ENCODE data around the gene PAAF1. TPM values are rescaled to one million over a fixed set of nuclear protein-coding genes. Genes with fewer than 3 reads are reported as not detected.

PAAF1 gene
- polyA plus RNA-seq, 2 of the 4 experiments (the other 2 are of a cell fraction) = 16.6 to 25.1 TPM

DNA sequence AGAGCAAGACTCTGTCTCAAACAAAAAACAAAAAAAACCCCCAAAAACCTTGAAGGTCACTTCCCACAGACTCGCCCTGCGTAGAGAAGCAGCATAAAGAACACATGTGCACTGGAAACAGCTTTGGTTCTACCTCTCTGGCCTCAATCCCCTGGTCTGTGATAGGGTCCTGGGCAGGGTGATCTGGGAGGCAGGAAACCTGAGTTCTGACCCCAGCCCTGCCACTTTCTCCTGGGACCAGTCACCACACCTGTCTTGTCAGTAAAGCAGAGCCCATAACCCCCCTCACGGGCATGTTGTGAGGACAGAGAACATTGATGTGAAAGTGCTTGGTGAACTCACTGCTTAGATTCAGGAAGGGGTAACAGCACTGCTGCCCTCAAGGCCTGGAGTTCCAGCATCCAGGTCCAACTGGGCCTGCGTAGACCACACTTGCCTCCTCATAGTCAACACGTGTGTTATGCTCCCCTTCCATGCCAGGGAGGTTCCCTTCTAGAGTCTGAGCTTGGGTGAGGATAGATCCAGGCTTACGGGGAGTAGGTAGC, 94.4 kb downstream of the PAAF1 start:
- 85% methylated on average over 6 of the region's 6 CpGs for whole genome bisulfite sequencing (ENCODE audit: missing lambda C conversion rate)
- no peak for DNase-seq (ENCODE audit: low read depth in 1 of 2, low spot score in 1 of 2)
- Histone ChIP-seq H3K4me1 (peaks cover 6% of the 10 kb centered on the region; the same call in 2 of the 3 replicates), H3K4me3 (no peak overlapping the region), H3K9me3 (no peaks in the 10 kb centered on the region), H3K27ac (no peak overlapping the region), H3K4me2 (no peak overlapping the region)
- no peak for ATAC-seq
- FAIRE-seq = no peak
- CTCF ChIA-PET = interaction anchor here (1.9 kb wide), 1 partner anchor 8 kb away, joined by 14 read pairs; no protein-coding TSS in a partner anchor
- POLR2A ChIA-PET = no interaction called here
- TF ChIP-seq TP53 (CRISPR knock-in tag; IDR thresholded peaks at IDR 0.05) (no peak), FOXS1 (CRISPR knock-in tag; IDR thresholded peaks at IDR 0.05) (no peak)

DNA sequence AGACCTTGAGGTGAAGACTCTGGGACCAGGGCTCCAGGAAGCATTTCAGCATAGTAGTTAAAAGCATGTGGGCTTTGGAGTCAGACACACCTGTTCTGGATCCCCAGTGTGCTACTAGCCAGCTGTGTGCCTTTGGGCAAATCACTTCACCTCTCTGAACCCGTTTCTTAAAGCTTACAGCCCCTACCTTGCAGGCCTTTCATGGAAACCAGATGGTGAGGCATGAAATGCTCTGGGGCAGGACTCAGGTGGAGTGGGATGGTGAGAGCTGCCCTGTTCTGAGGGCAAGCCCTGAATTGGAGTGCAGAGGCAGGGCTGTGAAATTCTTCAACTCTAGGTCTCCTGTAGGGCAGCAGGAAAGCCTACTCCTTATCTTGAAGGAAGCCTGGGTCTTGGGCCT, 95.4 kb downstream of the PAAF1 start:
- no peak overlapping the region for H3K4me2 ChIP-seq
- TF ChIP-seq ESRRA (IDR thresholded peaks at IDR 0.05; ENCODE audit: borderline replicate concordance, low read length) (no peak), CHD2 (IDR thresholded peaks at IDR 0.05; ENCODE audit: low read length, partially characterized antibody) (no peak), ZC3H11A (IDR thresholded peaks at IDR 0.05) (no peak), HOXB5 (CRISPR knock-in tag; IDR thresholded peaks at IDR 0.05) (no peak), ZSCAN20 (CRISPR knock-in tag; IDR thresholded peaks at IDR 0.05) (no peak), EHMT2 (IDR thresholded peaks at IDR 0.05; ENCODE audit: low read depth) (no peak), JUNB (IDR thresholded peaks at IDR 0.05) (no peak), KDM5A (IDR thresholded peaks at IDR 0.05) (no peak), ZFP36 (IDR thresholded peaks at IDR 0.05; ENCODE audit: borderline replicate concordance, partially characterized antibody) (no peak)
- DNase-seq (ENCODE audit: low read depth in 1 of 2, low spot score in 1 of 2) = no peak
- H3K27ac ChIP-seq = no peak overlapping the region
- WGBS (ENCODE audit: missing lambda C conversion rate) = 71% methylated on average over 1 of the region's 1 CpG
- no peak overlapping the region for H3K4me3 ChIP-seq
- no peak for ATAC-seq
- POLR2A ChIA-PET = interaction anchor here (2.2 kb wide), 1 partner anchor 11 kb away, joined by 10 read pairs; the partner anchor contains the start of gene UCP2
- H3K4me1 ChIP-seq = peaks cover 6% of the 10 kb centered on the region; the same call in 2 of the 3 replicates
- CTCF ChIA-PET = interaction anchor here (1.0 to 1.9 kb wide), 2 partner anchors 9 to 283 kb away, joined by 3 to 14 read pairs; no protein-coding TSS in a partner anchor
- no peak for FAIRE-seq
- H3K9me3 ChIP-seq = no peaks in the 10 kb centered on the region

DNA sequence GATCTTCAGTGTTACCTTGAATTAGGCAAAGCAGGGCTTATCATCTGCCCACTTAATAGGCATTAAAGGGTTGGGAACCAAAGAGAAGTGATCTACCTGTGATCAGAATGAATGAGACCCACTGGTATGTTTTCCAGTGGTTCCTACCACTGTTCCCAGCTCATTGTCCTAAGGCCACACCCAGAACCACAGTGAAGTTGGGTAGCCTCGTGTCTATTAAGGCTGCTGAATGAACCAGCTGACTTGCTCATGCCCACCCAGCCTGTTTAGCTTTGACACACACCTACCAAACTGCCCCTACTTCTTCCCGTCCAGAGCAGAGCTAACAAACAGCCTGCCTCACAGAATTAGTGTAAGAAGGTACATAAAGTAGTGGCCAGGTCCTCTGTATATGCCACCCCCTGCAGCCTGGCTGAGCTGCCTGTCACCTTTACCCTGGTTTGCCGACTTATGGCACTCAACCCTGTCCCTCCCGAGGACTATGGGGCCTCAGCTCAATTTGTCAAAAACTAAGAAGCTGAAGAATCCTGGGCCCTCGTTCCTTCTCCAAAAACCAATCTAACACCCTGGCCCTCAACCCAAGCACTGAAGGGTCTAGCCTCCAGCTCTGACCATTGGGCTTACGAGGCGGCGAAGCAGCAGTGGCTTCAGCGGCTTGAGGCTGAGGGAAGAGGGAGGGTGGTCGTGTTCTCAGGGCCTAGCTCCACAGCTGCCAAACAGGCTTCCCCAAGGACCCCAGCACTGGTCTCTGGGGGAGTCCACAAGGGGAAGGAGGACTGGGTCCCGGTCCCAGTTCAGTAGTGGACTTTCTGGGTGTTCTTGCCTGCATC, 96.0 kb downstream of the PAAF1 start:
- 87% methylated on average over 11 of the region's 11 CpGs for WGBS (ENCODE audit: missing lambda C conversion rate)
- FAIRE-seq (no peak), DNase-seq (ENCODE audit: low read depth in 1 of 2, low spot score in 1 of 2) (no peak), ATAC-seq (no peak)
- H3K9me3 ChIP-seq = no peaks in the 10 kb centered on the region
- no peak overlapping the region for H3K27ac ChIP-seq
- no peak for TF ChIP-seq ESRRA (IDR thresholded peaks at IDR 0.05; ENCODE audit: borderline replicate concordance, low read length)
- no peak for TF ChIP-seq HOXB13 (CRISPR knock-in tag; IDR thresholded peaks at IDR 0.05; ENCODE audit: low read depth)
- no peak for TF ChIP-seq MYC (IDR thresholded peaks at IDR 0.05; ENCODE audit: borderline replicate concordance, low read length)
- no peak for TF ChIP-seq CHD4 (IDR thresholded peaks at IDR 0.05; ENCODE audit: borderline replicate concordance)
- TF ChIP-seq CBX8 (IDR thresholded peaks at IDR 0.05) = no peak
- no peak for TF ChIP-seq BHLHE40 (IDR thresholded peaks at IDR 0.05; ENCODE audit: low read depth, low read length)
- TF ChIP-seq NPAS2 (CRISPR knock-in tag; IDR thresholded peaks at IDR 0.05; ENCODE audit: borderline replicate concordance) = no peak
- TF ChIP-seq, protein P1, sequence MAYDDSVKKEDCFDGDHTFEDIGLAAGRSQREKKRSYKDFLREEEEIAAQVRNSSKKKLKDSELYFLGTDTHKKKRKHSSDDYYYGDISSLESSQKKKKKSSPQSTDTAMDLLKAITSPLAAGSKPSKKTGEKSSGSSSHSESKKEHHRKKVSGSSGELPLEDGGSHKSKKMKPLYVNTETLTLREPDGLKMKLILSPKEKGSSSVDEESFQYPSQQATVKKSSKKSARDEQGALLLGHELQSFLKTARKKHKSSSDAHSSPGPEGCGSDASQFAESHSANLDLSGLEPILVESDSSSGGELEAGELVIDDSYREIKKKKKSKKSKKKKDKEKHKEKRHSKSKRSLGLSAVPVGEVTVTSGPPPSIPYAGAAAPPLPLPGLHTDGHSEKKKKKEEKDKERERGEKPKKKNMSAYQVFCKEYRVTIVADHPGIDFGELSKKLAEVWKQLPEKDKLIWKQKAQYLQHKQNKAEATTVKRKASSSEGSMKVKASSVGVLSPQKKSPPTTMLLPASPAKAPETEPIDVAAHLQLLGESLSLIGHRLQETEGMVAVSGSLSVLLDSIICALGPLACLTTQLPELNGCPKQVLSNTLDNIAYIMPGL (CRISPR knock-in tag; IDR thresholded peaks at IDR 0.05; ENCODE audit: borderline replicate concordance) = no peak
- TF ChIP-seq RAD21 (conservative IDR thresholded peaks at IDR 0.05 in 1 of 2, IDR thresholded peaks at IDR 0.05 in 1 of 2) = no peak
- no peak for TF ChIP-seq HOXA7 (CRISPR knock-in tag; IDR thresholded peaks at IDR 0.05)
- no peak for TF ChIP-seq EHMT2 (IDR thresholded peaks at IDR 0.05; ENCODE audit: low read depth)
- ChIA-PET POLR2A (interaction anchor here (2.2 kb wide), 1 partner anchor 10 kb away, joined by 10 read pairs; the partner anchor contains the start of gene UCP2), CTCF (interaction anchor here (0.5 to 1.9 kb wide), 4 partner anchors 9 to 845 kb away, joined by 3 to 14 read pairs (median 3); no protein-coding TSS in a partner anchor)
- peaks cover 6% of the 10 kb centered on the region; the same call in 2 of the 3 replicates for H3K4me1 ChIP-seq
- H3K4me2 ChIP-seq = no peak overlapping the region
- no peak overlapping the region for H3K4me3 ChIP-seq

All from A549 (cell line).